B cell (primary cell): ENCODE measurements around the gene PIP5K1A. TPM values are rescaled to one million over a fixed set of nuclear protein-coding genes. Genes with fewer than 3 reads are reported as not detected.
A peak's percentile ranks its signal among the peaks of the same experiment; 100 is the strongest.

Experiments
- ATAC-seq: fragments of 200-7000 bp; cut with Tn5 transposase; one replicate; pipeline ENCODE4 v1.10.0; 2021; ENCODE audit warnings: low read depth, mild to moderate bottlenecking, moderate number of reproducible peaks, moderate library complexity
- CTCF ChIA-PET: fragments of 350-600 bp; sonication (Branson Sonifier 250); formaldehyde crosslinking; loops from one replicate; lab custom pipeline; 2021; ENCODE audit warnings: antibody characterized with exemption, inconsistent platforms; lab: Charles Lee
- POLR2A ChIA-PET: fragments of 350-600 bp; sonication (Branson Sonifier 250); formaldehyde crosslinking; loops from one replicate; lab custom pipeline; 2021; ENCODE audit warnings: antibody characterized with exemption; lab: Charles Lee
- DNase-seq: peaks from one replicate; pipeline ENCODE4 v3.0.0; 2013
- H2AFZ ChIP-seq: 2 replicates; pipeline ENCODE4 v1.6.1; 2012; ENCODE audit warnings: mild to moderate bottlenecking, low read depth, low read length; ENCODE audit not compliant: insufficient read depth, poor library complexity, severe bottlenecking
- H3K27ac ChIP-seq, 2 donors: 1 replicate in 1 of 2; 2 replicates in 1 of 2; pipeline ENCODE4 v1.5.1; 2012 to 2013; ENCODE audit warnings: low read length in 2 of 2, mild to moderate bottlenecking in 2 of 2, moderate library complexity in 1 of 2
- H3K27me3 ChIP-seq, 4 experiments: fragments of 200-600 bp in 1 of 4; sonication (generic) in 1 of 4; replicated peaks in 1 of 4; 1 replicate in 2 of 4; 2 replicates in 2 of 4; pipeline versions ENCODE4 v1.6.1 to v1.7.0; 2013 to 2016; ENCODE audit warnings: low read length in 3 of 4, mild to moderate bottlenecking in 2 of 4, mixed read lengths in 1 of 4, moderate library complexity in 1 of 4; ENCODE audit not compliant: insufficient read depth in 4 of 4, control insufficient read depth in 3 of 4; ENCODE audit errors: control extremely low read depth in 1 of 4
- H3K36me3 ChIP-seq, 2 experiments: replicated peaks in 1 of 2; 1 replicate in 1 of 2; 2 replicates in 1 of 2; pipeline versions ENCODE4 v1.6.1 to v1.7.1; 2013; ENCODE audit warnings: low read length in 1 of 2; ENCODE audit not compliant: insufficient read depth in 2 of 2, control insufficient read depth in 1 of 2; ENCODE audit errors: control extremely low read depth in 1 of 2, extremely low read depth in 1 of 2
- H3K4me1 ChIP-seq, 2 donors: fragments of 200-600 bp in 1 of 2; sonication (generic) in 1 of 2; 1 replicate in 1 of 2; 2 replicates in 1 of 2; pipeline versions ENCODE4 v1.5.1 to v1.6.1; 2013 to 2017; ENCODE audit warnings: low read length in 2 of 2; ENCODE audit not compliant: control insufficient read depth in 2 of 2, insufficient read depth in 2 of 2
- H3K4me2 ChIP-seq: replicated peaks from 2 replicates; pipeline ENCODE3; 2012; ENCODE audit warnings: mild to moderate bottlenecking, low read depth, low read length; ENCODE audit not compliant: poor library complexity, severe bottlenecking
- H3K4me3 ChIP-seq, 5 experiments: fragments of 200-600 bp in 1 of 5; sonication (generic) in 1 of 5; 1 replicate in 3 of 5; 2 replicates in 2 of 5; pipeline versions ENCODE4 v1.5.1 to v1.7.0; 2011 to 2016; ENCODE audit warnings: low read length in 4 of 5, mild to moderate bottlenecking in 4 of 5, low read depth in 2 of 5, control low read depth in 1 of 5, moderate library complexity in 1 of 5; ENCODE audit not compliant: insufficient read depth in 1 of 5; ENCODE audit errors: control extremely low read depth in 1 of 5, extremely low read depth in 1 of 5
- H3K79me2 ChIP-seq: fragments of 200-600 bp; sonication (generic); one replicate; pipeline ENCODE4 v1.6.0; 2016; ENCODE audit warnings: low read length; ENCODE audit not compliant: control insufficient read depth, insufficient read depth
- H3K9ac ChIP-seq: fragments of 200-600 bp; sonication (generic); 2 replicates; pipeline ENCODE4 v1.6.1; 2017; ENCODE audit warnings: mild to moderate bottlenecking, low read length, moderate library complexity
- H3K9me3 ChIP-seq, 3 donors: one replicate each; pipeline versions ENCODE4 v1.6.1 to v1.7.1; 2013; ENCODE audit warnings: low read length in 2 of 3; ENCODE audit not compliant: control insufficient read depth in 2 of 3, insufficient read depth in 1 of 3; ENCODE audit errors: control extremely low read depth in 1 of 3
- H4K20me1 ChIP-seq: 2 replicates; pipeline ENCODE4 v1.6.0; 2012; ENCODE audit warnings: mild to moderate bottlenecking, low read length; ENCODE audit not compliant: insufficient read depth, control insufficient read depth, poor library complexity, severe bottlenecking
- H3K27ac Mint-ChIP-seq: one replicate; pipeline ENCODE4 v1.8.0; 2021; ENCODE audit warnings: mixed read lengths
- H3K27me3 Mint-ChIP-seq: one replicate; pipeline ENCODE4 v1.8.0; 2021; ENCODE audit warnings: mixed read lengths
- H3K4me1 Mint-ChIP-seq: one replicate; pipeline ENCODE4 v1.8.0; 2021; ENCODE audit warnings: mixed read lengths
- H3K4me3 Mint-ChIP-seq: one replicate; pipeline ENCODE4 v1.8.0; 2021; ENCODE audit warnings: mixed read lengths
- H3K9me3 Mint-ChIP-seq: one replicate; pipeline ENCODE4 v1.8.0; 2022; ENCODE audit warnings: mixed read lengths; ENCODE audit not compliant: insufficient read depth
- EZH2 ChIP-seq: IDR thresholded peaks from 2 replicates; pipeline ENCODE4 v1.6.1; 2012; ENCODE audit warnings: borderline replicate concordance, low read depth, mild to moderate bottlenecking, moderate library complexity, low read length; ENCODE audit not compliant: insufficient read depth, poor library complexity, severe bottlenecking
- WGBS: methylation state at CpG from one replicate; pipeline ENCODE4 v1.1.5; 2013; ENCODE audit warnings: missing lambda C conversion rate; ENCODE audit not compliant: insufficient coverage; 5-methylcytosine and 5-hydroxymethylcytosine counted together
- intact Hi-C: fragments of 100-400 bp; cut with micrococcal nuclease; formaldehyde crosslinking; loops from one replicate; pipeline ENCODE4 v1.10.0; 2022
- polyA plus RNA-seq: library from polyadenylated mRNA; depleted of rRNA; stranded (reverse); fragments of >200 nt; gene quantifications from 2 replicates; pipeline ENCODE4 v1.2.3, GENCODE V29; 2012
- total RNA-seq, 2 donors: library from RNA; stranded (reverse); fragments of 120-200 nt in 1 of 2; gene quantifications; 1 replicate in 1 of 2; 2 replicates in 1 of 2; pipeline versions ENCODE4 v1.2.3 to v1.2.4, GENCODE V29; 2013 to 2022
- TF ChIP-seq, protein P1 (sequence below): fragments of 200-600 bp; IDR thresholded peaks from one replicate; pipeline ENCODE4 v1.8.0; 2022; ENCODE audit warnings: antibody characterized with exemption, mild to moderate bottlenecking

Gene PIP5K1A
- total and polyA plus RNA-seq, 2 donors (not counting 1 experiment from before 2014, with no cell fraction given), result 59.4 to 78.4 TPM

DNA sequence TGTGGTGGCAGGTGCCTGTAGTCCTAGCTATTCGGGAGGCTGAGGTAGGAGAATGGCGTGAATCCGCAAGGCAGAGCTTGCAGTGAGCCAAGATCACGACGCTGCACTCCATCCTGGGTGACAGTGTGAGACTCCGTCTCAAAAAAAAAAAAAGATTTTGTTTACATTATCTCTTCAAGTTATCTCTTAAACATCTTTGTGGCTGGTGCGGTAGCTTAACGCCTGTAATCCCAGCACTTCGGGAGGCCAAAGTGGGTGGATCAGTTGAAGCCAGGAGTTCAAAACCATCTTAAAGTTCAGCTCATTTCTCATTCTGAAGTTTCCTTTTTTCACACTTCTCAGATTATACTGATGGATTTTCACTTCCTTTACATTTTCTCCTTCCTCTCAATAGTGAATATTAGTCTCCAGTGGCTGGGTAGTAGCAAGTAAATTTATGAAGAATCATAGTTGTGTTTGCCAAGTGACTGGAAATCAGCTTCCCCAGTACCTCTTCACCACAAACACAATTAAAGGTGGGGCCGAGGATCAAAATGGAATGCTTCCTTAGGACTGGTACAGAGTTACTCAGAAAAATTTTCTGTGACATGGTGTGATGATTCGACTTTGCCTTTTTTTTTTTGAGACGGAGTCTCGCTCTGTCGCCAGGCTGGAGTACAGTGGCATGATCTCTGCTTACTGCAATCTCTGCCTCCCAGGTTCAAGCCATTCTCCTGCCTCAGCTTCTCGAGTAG is 13.8 kb downstream of the PIP5K1A start:
- CTCF ChIA-PET, result interaction anchor here (1.4 kb wide), 1 partner anchor 113 kb away, joined by 3 read pairs; no protein-coding TSS in a partner anchor
- H3K27ac Mint-ChIP-seq, result no peak overlapping the region
- H3K27ac ChIP-seq, result no peak overlapping the region
- no peaks in the 10 kb centered on the region for H3K9me3 ChIP-seq
- H3K4me2 ChIP-seq, result no peak overlapping the region
- intact Hi-C loops, result no loop called here
- peaks cover 2 to 34% of the 10 kb centered on the region in 2 experiments for H3K36me3 ChIP-seq
- H3K4me1 Mint-ChIP-seq, result peaks cover 16% of the 10 kb centered on the region
- no peak overlapping the region for H3K4me3 Mint-ChIP-seq
- H3K4me3 ChIP-seq, result no peak overlapping the region
- 100% methylated on average over 5 of the region's 15 CpGs for WGBS
- DNase-seq, result no peak
- H2AFZ ChIP-seq, result no peak overlapping the region
- POLR2A ChIA-PET, result interaction anchor here (0.6 kb wide), 1 partner anchor 42 kb away, joined by 3 read pairs; the partner anchor contains the start of gene PSMD4
- no peak overlapping the region for H3K9ac ChIP-seq
- no peak for TF ChIP-seq EZH2
- TF ChIP-seq, protein P1, sequence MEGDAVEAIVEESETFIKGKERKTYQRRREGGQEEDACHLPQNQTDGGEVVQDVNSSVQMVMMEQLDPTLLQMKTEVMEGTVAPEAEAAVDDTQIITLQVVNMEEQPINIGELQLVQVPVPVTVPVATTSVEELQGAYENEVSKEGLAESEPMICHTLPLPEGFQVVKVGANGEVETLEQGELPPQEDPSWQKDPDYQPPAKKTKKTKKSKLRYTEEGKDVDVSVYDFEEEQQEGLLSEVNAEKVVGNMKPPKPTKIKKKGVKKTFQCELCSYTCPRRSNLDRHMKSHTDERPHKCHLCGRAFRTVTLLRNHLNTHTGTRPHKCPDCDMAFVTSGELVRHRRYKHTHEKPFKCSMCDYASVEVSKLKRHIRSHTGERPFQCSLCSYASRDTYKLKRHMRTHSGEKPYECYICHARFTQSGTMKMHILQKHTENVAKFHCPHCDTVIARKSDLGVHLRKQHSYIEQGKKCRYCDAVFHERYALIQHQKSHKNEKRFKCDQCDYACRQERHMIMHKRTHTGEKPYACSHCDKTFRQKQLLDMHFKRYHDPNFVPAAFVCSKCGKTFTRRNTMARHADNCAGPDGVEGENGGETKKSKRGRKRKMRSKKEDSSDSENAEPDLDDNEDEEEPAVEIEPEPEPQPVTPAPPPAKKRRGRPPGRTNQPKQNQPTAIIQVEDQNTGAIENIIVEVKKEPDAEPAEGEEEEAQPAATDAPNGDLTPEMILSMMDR, result no peak
- H4K20me1 ChIP-seq, result peaks cover 7% of the 10 kb centered on the region
- no peaks in the 10 kb centered on the region for H3K27me3 Mint-ChIP-seq
- no peaks in the 10 kb centered on the region for H3K27me3 ChIP-seq
- ATAC-seq, result no peak
- peaks cover 94% of the 10 kb centered on the region for H3K79me2 ChIP-seq
- H3K9me3 Mint-ChIP-seq, result no peaks in the 10 kb centered on the region
- H3K4me1 ChIP-seq, result no peaks in the 10 kb centered on the region

DNA sequence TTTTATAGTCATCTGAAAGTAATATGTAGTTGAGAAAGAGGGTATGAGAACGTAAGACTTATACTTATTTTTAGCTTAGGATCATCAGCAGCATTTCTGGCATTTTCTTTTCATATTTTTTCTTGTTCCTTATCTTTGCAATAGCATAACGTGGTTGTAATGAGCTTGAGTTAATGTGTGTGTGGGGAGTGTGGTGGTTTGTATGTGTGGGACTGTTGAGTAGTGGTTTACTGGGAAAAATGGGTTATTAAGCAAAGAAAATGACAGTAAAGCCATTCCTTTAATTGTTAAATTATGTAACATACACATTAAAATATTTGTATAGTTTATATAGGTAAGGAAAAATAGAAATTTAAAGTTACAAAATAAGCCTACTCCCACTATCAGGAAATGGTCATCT is 15.2 kb downstream of the PIP5K1A start:
- DNase-seq (no peak), ATAC-seq (no peak)
- Histone ChIP-seq H3K4me1 (no peaks in the 10 kb centered on the region), H3K27ac (no peak overlapping the region), H4K20me1 (peaks cover 20% of the 10 kb centered on the region), H3K79me2 (peaks cover 94% of the 10 kb centered on the region), H3K9me3 (no peaks in the 10 kb centered on the region), H3K4me3 (no peak overlapping the region), H3K36me3 (peaks cover 3 to 33% of the 10 kb centered on the region in 2 experiments), H3K27me3 (no peaks in the 10 kb centered on the region), H2AFZ (no peak overlapping the region), H3K9ac (no peak overlapping the region), H3K4me2 (no peak overlapping the region)
- H3K9me3 Mint-ChIP-seq, result no peaks in the 10 kb centered on the region
- H3K4me3 Mint-ChIP-seq, result no peak overlapping the region
- POLR2A ChIA-PET, result no interaction called here
- CTCF ChIA-PET, result interaction anchor here (0.6 kb wide), 1 partner anchor 91 kb away, joined by 3 read pairs; no protein-coding TSS in a partner anchor
- intact Hi-C loops, result no loop called here
- WGBS, result no CpG with 5 or more reads among the region's 2 CpGs
- TF ChIP-seq, protein P1, result no peak
- TF ChIP-seq EZH2, result no peak
- no peaks in the 10 kb centered on the region for H3K27me3 Mint-ChIP-seq
- H3K27ac Mint-ChIP-seq, result peak overlapping the region; percentile 63
- H3K4me1 Mint-ChIP-seq, result peaks cover 18% of the 10 kb centered on the region
